Measurements from ENCODE around the gene PPM1D. TPM values are rescaled to one million over a fixed set of nuclear protein-coding genes. Genes with fewer than 3 reads are reported as not detected.
A peak's percentile ranks its signal among the peaks of the same experiment; 100 is the strongest.

Gene PPM1D
- total RNA-seq, 1 experiment from 2014 or later, result 19.0 TPM

DNA sequence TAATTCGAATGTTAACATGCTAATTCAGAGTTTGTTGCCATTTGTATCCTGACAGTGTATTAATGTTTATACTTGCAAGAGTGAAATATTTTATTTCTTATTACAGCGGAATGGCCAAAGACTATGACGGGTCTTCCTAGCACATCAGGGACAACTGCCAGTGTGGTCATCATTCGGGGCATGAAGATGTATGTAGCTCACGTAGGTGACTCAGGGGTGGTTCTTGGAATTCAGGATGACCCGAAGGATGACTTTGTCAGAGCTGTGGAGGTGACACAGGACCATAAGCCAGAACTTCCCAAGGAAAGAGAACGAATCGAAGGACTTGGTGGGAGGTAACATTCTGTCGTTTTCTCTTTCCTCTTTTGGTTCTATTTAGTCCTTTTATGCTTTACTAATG, 23.4 kb downstream of the PPM1D start:
- H2BK120ac ChIP-seq (ENCODE audit: low read depth, low read length, poor library complexity, severe bottlenecking), result no peak overlapping the region
- H3K9me3 ChIP-seq (ENCODE audit: control insufficient read depth, low read depth, low read length), result no peaks in the 10 kb centered on the region
- no peak overlapping the region for H3K18ac ChIP-seq (ENCODE audit: insufficient read length, low read depth, low read length)
- no peak overlapping the region for H3K23ac ChIP-seq (ENCODE audit: insufficient read length, low read depth, low read length)
- Mint-ChIP-seq H3K9me3 (no peaks in the 10 kb centered on the region; a peak in 2 of 5 replicates), H3K4me1 (no peaks in the 10 kb centered on the region), H3K27me3 (ENCODE audit: low read depth) (no peaks in the 10 kb centered on the region), H3K4me3 (no peak overlapping the region), H3K27ac (peak overlapping the region; percentile 40 to 78 (median 71); a peak in 4 of 7 replicates), H3K36me3 (ENCODE audit: insufficient read depth in 1 of 3, low read depth in 3 of 3) (peaks cover 0 to 6% (median 6%) of the 10 kb centered on the region in 3 experiments; a peak in 5 of 7 replicates)
- no peak overlapping the region for H4K91ac ChIP-seq (ENCODE audit: insufficient read length, low read depth, low read length)
- H4K5ac ChIP-seq (ENCODE audit: insufficient read length, low read depth, low read length), result no peak overlapping the region
- H2BK12ac ChIP-seq (ENCODE audit: insufficient read length, low read depth, low read length), result no peak overlapping the region
- H3K23me2 ChIP-seq (ENCODE audit: insufficient read length, low read depth, low read length, poor library complexity, severe bottlenecking), result no peaks in the 10 kb centered on the region
- H3T11ph ChIP-seq (ENCODE audit: low read length), result no peak overlapping the region
- H3K4me1 ChIP-seq (ENCODE audit: insufficient read depth, low read length), result no peaks in the 10 kb centered on the region
- H3K56ac ChIP-seq (ENCODE audit: insufficient read length, low read depth, low read length), result no peak overlapping the region
- WGBS (ENCODE audit: extremely low coverage, insufficient read length, low lambda C conversion rate), result no CpG with 5 or more reads among the region's 9 CpGs
- peaks cover 5% of the 10 kb centered on the region; the same call in 1 of the 2 replicates for H3K79me2 ChIP-seq (ENCODE audit: insufficient read depth, low read length)
- no peak overlapping the region for H4K8ac ChIP-seq (replicated peaks; ENCODE audit: insufficient read length, low read depth, low read length)
- H2BK20ac ChIP-seq (ENCODE audit: low read depth, low read length, poor library complexity, severe bottlenecking), result no peak overlapping the region
- TF ChIP-seq, protein P1, sequence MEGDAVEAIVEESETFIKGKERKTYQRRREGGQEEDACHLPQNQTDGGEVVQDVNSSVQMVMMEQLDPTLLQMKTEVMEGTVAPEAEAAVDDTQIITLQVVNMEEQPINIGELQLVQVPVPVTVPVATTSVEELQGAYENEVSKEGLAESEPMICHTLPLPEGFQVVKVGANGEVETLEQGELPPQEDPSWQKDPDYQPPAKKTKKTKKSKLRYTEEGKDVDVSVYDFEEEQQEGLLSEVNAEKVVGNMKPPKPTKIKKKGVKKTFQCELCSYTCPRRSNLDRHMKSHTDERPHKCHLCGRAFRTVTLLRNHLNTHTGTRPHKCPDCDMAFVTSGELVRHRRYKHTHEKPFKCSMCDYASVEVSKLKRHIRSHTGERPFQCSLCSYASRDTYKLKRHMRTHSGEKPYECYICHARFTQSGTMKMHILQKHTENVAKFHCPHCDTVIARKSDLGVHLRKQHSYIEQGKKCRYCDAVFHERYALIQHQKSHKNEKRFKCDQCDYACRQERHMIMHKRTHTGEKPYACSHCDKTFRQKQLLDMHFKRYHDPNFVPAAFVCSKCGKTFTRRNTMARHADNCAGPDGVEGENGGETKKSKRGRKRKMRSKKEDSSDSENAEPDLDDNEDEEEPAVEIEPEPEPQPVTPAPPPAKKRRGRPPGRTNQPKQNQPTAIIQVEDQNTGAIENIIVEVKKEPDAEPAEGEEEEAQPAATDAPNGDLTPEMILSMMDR (conservative IDR thresholded peaks at IDR 0.05), result no peak
- H2AK5ac ChIP-seq (ENCODE audit: insufficient read length, low read length), result no peak overlapping the region
- no peak overlapping the region for H3K9ac ChIP-seq (ENCODE audit: extremely low read depth, insufficient read length, low read length)
- no peaks in the 10 kb centered on the region for H4K20me1 ChIP-seq (ENCODE audit: control insufficient read depth, insufficient read depth, insufficient read length)
- no peak overlapping the region for H2BK5ac ChIP-seq (ENCODE audit: insufficient read length, low read length)
- no peak overlapping the region for H2AFZ ChIP-seq (ENCODE audit: low read length)
- DNase-seq, result no peak
- no peak overlapping the region for H3K4me2 ChIP-seq (ENCODE audit: insufficient read depth, insufficient read length, low read length)
- no peaks in the 10 kb centered on the region for H3K27me3 ChIP-seq (ENCODE audit: insufficient read depth, low read length)
- H3K27ac ChIP-seq (ENCODE audit: insufficient read length, low read depth, low read length), result no peak overlapping the region
- H2BK15ac ChIP-seq (ENCODE audit: low read depth, low read length), result no peak overlapping the region
- no peak overlapping the region for H3K4ac ChIP-seq (ENCODE audit: low read depth, low read length)
- H3K79me1 ChIP-seq (ENCODE audit: insufficient read depth, low read depth, low read length, poor library complexity, severe bottlenecking), result peaks cover 2% of the 10 kb centered on the region
- no peak overlapping the region for H3K14ac ChIP-seq (ENCODE audit: insufficient read depth, low read length)
